Small intestine (tissue), 7 donors: Measurements from ENCODE around the gene SCLY. TPM values are rescaled to one million over a fixed set of nuclear protein-coding genes. Genes with fewer than 3 reads are reported as not detected.

Source experiments
- DNase-seq, 2 donors: peaks; one replicate each; pipeline versions ENCODE4 v3.0.0 to v3.0.0-alpha.2; 2013
- FAIRE-seq: peaks from 2 replicates; lab custom pipeline; 2012; peaks lifted over from hg19 to GRCh38; lab: Jason Lieb, UNC
- H3K27ac ChIP-seq, 3 donors: one replicate each; pipeline ENCODE4 v1.5.1; 2013; ENCODE audit warnings: low read length in 2 of 3, mild to moderate bottlenecking in 2 of 3, control low read depth in 1 of 3, inconsistent platforms in 1 of 3, low read depth in 1 of 3, moderate library complexity in 1 of 3
- H3K27me3 ChIP-seq, 3 donors: one replicate each; pipeline ENCODE4 v1.6.1; 2013; ENCODE audit warnings: low read length in 3 of 3, inconsistent platforms in 1 of 3; ENCODE audit not compliant: control insufficient read depth in 3 of 3, insufficient read depth in 3 of 3
- H3K36me3 ChIP-seq, 3 donors: one replicate each; pipeline ENCODE4 v1.6.1; 2013; ENCODE audit warnings: low read length in 3 of 3, inconsistent platforms in 1 of 3, low read depth in 1 of 3, mild to moderate bottlenecking in 1 of 3, moderate library complexity in 1 of 3; ENCODE audit not compliant: control insufficient read depth in 3 of 3, insufficient read depth in 2 of 3
- H3K4me1 ChIP-seq, 3 donors: one replicate each; pipeline ENCODE4 v1.6.1; 2013; ENCODE audit warnings: low read length in 2 of 3, inconsistent platforms in 1 of 3, low read depth in 1 of 3, mild to moderate bottlenecking in 1 of 3, moderate library complexity in 1 of 3; ENCODE audit not compliant: control insufficient read depth in 3 of 3, insufficient read depth in 2 of 3
- H3K4me3 ChIP-seq, 3 donors: one replicate each; pipeline ENCODE4 v1.5.1; 2013; ENCODE audit warnings: low read length in 3 of 3, control low read depth in 1 of 3, inconsistent platforms in 1 of 3, low read depth in 1 of 3, mild to moderate bottlenecking in 1 of 3, moderate library complexity in 1 of 3
- H3K9me3 ChIP-seq, 2 donors: one replicate each; pipeline ENCODE4 v1.6.1; 2013; ENCODE audit warnings: low read depth in 1 of 2, low read length in 1 of 2; ENCODE audit not compliant: control insufficient read depth in 2 of 2, insufficient read depth in 1 of 2
- WGBS, 3 donors: extraction: QIAGEN DNeasy Blood & Tissue Kit; methylation state at CpG; one replicate each; pipeline ENCODE4 v1.1.7; 2013; 5-methylcytosine and 5-hydroxymethylcytosine counted together
- polyA plus RNA-seq, 4 donors: library from polyadenylated mRNA; stranded (reverse) in 3 of 4; unstranded in 1 of 4; fragments of 200-250 nt in 3 of 4; fragments of 120-200 nt in 1 of 4; gene quantifications; one replicate each; pipeline versions ENCODE4 v1.2.1 to v1.2.3, GENCODE V29; 2013
- donor health status: healthy with polysubstance abuse.
- donor health status: control.
- donor health status: control.
- donor health status: Bipolar disorder and iron deficiency.
- donor health status: healthy.

SCLY gene
- polyA plus RNA-seq, 4 donors = 12.7 to 28.8 (median 23.7) TPM

DNA sequence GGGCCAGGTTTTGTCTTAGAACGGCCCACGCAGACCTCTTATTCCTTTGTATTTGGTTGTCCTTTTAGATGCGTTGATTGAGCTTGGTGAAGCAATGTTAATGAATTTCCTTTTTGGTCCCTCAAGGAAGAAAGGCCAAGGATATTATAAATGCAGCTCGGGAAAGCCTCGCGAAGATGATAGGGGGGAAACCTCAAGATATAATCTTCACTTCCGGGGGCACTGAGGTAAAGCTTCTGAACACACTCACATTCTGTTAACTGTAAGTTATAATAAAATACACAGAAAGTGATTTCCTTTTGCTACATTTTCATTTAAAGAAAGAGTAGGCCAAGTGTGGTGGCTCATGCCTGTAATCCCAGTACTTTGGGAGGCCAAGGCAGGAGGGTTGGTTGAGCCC is 7.1 kb downstream of the SCLY start:
- Histone ChIP-seq H3K27me3 (no peaks in the 10 kb centered on the region), H3K9me3 (no peaks in the 10 kb centered on the region), H3K27ac (no peak overlapping the region), H3K4me1 (peaks cover 4 to 23% (median 8%) of the 10 kb centered on the region in 3 donors), H3K36me3 (peaks cover 0 to 43% (median 14%) of the 10 kb centered on the region in 3 donors), H3K4me3 (no peak overlapping the region)
- FAIRE-seq (no peak), DNase-seq (no peak)
- 83 to 92% (median 86%) methylated on average over 7 of the region's 7 CpGs for WGBS, 3 donors

DNA sequence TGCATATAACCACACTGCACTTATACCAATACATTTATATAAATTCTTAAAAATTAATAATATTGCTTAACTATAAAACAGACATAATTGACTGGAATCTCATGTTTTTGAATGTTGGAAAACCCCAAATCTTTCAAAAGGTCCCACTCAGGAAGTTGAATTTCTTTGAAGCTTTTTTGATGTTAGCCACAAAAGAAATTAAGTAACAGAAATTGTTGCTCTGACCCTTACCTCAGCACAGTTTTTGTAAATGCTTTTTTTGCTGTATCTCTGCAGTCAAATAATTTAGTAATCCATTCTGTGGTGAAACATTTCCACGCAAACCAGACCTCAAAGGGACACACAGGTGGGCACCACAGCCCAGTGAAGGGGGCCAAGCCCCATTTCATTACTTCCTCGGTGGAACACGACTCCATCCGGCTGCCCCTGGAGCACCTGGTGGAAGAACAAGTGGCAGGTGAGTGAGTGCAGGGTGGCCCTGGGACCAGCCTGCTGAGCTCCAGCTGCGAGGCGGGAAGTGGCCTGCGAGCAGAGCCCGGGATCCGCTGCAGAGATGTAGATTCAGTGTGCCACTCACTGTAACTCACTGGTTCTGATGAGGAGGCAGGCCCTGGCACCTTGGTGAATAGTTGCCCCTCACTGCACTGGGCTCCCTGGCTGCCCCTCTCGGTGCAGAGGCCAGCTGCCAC is 8.4 kb downstream of the SCLY start:
- no peaks in the 10 kb centered on the region for H3K9me3 ChIP-seq
- no peak overlapping the region for H3K27ac ChIP-seq
- WGBS, 3 donors = 78 to 94% (median 88%) methylated on average over 10 of the region's 10 CpGs
- no peaks in the 10 kb centered on the region for H3K27me3 ChIP-seq
- H3K36me3 ChIP-seq = peaks cover 0 to 47% (median 14%) of the 10 kb centered on the region in 3 donors
- FAIRE-seq (no peak), DNase-seq (no peak)
- no peak overlapping the region for H3K4me3 ChIP-seq
- H3K4me1 ChIP-seq = peaks cover 0 to 10% (median 4%) of the 10 kb centered on the region in 3 donors

DNA sequence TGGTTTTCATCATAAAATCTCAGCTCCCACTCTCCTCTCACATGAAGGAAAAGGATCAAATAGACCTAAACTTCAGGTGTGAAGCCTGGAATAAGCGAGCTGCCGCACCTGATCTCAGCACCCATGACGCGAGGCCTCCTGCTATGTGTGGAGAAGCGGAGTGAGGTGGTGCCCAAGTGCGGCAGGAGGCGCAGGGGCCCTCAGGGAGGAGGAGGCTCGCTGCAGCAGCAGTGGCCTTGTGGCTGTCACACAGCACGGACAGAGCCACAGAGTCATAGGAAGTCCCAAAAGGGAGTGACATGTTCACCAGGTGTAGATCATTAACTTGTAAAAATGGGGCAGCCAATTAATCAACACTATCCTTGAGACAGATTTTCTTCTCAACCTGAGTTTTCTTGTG is 9.1 kb downstream of the SCLY start:
- Histone ChIP-seq H3K27ac (no peak overlapping the region), H3K4me1 (peaks cover 0 to 5% (median 0%) of the 10 kb centered on the region in 3 donors), H3K9me3 (no peaks in the 10 kb centered on the region), H3K4me3 (no peak overlapping the region), H3K36me3 (peaks cover 0 to 46% (median 14%) of the 10 kb centered on the region in 3 donors), H3K27me3 (no peaks in the 10 kb centered on the region)
- DNase-seq (no peak), FAIRE-seq (no peak)
- WGBS, 3 donors = 89 to 95% (median 93%) methylated on average over 9 of the region's 9 CpGs

DNA sequence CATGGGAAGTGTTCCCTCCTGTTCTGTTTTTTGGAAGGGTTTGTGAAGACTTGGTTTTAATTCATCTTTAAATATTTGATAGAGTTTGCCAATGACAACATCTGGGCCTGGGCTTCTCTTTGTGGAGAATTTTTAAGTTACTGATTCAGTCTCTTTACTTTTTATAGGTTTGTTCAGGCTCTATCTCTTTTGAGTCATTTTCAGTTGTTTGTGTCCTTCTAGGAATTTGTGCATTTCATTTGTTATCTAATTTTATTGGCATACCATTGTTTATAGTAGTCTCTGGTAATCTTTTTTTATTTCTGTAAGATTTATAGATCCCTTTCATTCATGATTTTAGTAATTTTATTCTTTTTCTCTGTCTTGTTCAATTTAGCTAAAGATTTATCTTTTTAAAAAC is 14.6 kb downstream of the SCLY start:
- FAIRE-seq (peak; percentile 47), DNase-seq (no peak)
- Histone ChIP-seq H3K27ac (no peak overlapping the region), H3K9me3 (peaks cover 0 to 9% of the 10 kb centered on the region in 2 donors), H3K27me3 (no peaks in the 10 kb centered on the region), H3K4me3 (no peak overlapping the region), H3K36me3 (peaks cover 2 to 25% (median 5%) of the 10 kb centered on the region in 3 donors), H3K4me1 (no peaks in the 10 kb centered on the region)

DNA sequence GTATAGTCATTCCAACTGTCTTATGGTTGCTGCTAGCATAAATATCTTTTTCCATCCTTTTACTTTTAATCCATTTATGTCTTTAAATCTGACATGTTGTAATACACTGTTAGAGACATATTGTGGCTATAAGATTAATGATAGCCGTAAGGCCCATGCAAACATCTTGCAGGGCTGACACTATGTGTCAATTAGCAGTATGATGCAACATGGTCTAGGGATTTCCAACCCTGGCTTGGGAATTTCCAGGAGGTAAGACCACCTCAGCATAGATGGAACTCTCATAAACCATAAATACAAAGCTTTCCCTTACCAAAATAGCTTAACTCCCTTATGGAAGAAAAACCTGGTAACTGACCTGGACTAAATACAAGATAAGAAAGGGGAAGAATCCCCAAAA is 16.5 kb downstream of the SCLY start:
- Histone ChIP-seq H3K36me3 (peaks cover 4 to 35% (median 5%) of the 10 kb centered on the region in 3 donors), H3K27me3 (no peaks in the 10 kb centered on the region), H3K4me3 (no peak overlapping the region), H3K27ac (no peak overlapping the region), H3K4me1 (no peaks in the 10 kb centered on the region), H3K9me3 (peaks cover 0 to 9% of the 10 kb centered on the region in 2 donors)
- DNase-seq = no peak
- FAIRE-seq = no peak
- 94 to 98% (median 97%) methylated on average over 1 of the region's 1 CpG for WGBS, 3 donors

DNA sequence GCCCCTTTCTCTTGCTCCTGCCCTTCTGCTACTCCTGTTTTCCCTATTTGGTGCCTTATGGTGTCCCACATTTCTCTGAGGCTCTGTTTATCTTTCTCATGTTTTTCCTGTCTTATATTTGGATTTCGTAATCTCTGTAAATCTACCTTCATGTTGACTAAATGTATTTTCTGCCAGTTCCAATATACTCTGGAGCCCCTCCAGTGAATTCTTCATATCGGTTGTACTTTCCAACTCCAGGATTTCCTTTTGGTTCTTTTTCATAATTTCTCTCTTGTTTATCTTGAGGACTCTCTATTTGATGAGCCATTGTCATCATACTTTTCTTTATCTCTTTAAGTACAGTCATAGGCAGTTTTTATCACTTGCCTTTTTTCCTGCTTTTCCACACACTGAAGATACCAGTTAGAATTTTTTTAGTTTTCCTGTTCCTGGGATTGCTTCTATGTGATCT is 19.1 kb downstream of the SCLY start:
- H3K27ac ChIP-seq = no peak overlapping the region
- H3K27me3 ChIP-seq = no peaks in the 10 kb centered on the region
- DNase-seq (no peak), FAIRE-seq (no peak)
- H3K4me3 ChIP-seq = no peak overlapping the region
- 95 to 99% (median 96%) methylated on average over 2 of the region's 2 CpGs for WGBS, 3 donors
- H3K36me3 ChIP-seq = peaks cover 9 to 51% (median 9%) of the 10 kb centered on the region in 3 donors
- no peaks in the 10 kb centered on the region for H3K4me1 ChIP-seq
- peaks cover 0 to 9% of the 10 kb centered on the region in 2 donors for H3K9me3 ChIP-seq

DNA sequence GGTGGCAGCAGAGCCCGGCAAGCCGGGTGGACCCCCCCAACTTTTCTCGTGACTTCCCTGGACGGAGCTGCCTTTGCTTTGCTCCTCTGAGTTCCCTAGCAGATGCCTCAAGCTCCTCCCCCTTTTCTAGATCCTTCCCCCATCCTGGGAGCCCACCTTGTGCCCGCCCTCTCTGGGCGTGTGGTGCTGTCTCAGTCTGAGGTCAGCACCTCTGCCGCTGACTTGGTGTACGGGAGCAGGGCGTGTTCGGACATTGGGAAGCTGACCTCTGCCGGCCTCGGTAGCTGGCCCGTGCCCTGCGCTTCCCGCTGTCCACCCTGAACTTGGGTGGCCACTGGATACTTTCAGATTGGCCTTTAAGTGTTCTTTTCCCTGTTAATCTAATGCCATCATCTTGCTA is 19.7 kb downstream of the SCLY start:
- no peak for DNase-seq
- H3K27ac ChIP-seq = no peak overlapping the region
- no peak overlapping the region for H3K4me3 ChIP-seq
- no peak for FAIRE-seq
- no peaks in the 10 kb centered on the region for H3K27me3 ChIP-seq
- H3K36me3 ChIP-seq = peaks cover 9 to 51% (median 9%) of the 10 kb centered on the region in 3 donors
- H3K9me3 ChIP-seq = peaks cover 0 to 9% of the 10 kb centered on the region in 2 donors
- no peaks in the 10 kb centered on the region for H3K4me1 ChIP-seq
- WGBS, 3 donors = 95 to 99% (median 98%) methylated on average over 15 of the region's 15 CpGs

DNA sequence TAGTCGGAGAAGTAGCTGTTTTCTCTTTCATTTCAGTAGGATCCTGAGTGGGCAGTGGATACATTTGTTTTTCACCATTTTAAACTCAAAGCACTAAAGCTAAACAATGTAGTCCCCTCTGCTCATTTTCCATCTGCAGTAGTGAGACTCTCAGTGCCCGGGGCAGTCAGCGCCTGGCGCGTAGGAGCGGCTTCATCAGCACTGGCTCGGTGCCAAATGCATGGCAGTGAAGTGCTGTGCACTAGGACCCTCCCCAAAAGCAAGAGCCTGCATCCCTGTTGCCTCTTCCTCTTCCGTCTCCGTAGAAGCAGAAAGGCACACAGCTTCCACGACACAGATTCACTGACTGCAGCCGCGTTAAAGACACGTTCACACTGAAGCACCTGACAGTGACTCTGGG is 20.3 kb downstream of the SCLY start:
- Histone ChIP-seq H3K27ac (no peak overlapping the region), H3K36me3 (peaks cover 7 to 51% (median 9%) of the 10 kb centered on the region in 3 donors), H3K9me3 (peaks cover 0 to 9% of the 10 kb centered on the region in 2 donors), H3K27me3 (no peaks in the 10 kb centered on the region), H3K4me3 (no peak overlapping the region), H3K4me1 (no peaks in the 10 kb centered on the region)
- WGBS, 3 donors = 94 to 98% (median 97%) methylated on average over 13 of the region's 13 CpGs
- FAIRE-seq = no peak
- no peak for DNase-seq
